Measurements from ENCODE around the gene UTP4.
A peak's percentile ranks its signal among the peaks of the same experiment; 100 is the strongest.

UTP4 gene

DNA sequence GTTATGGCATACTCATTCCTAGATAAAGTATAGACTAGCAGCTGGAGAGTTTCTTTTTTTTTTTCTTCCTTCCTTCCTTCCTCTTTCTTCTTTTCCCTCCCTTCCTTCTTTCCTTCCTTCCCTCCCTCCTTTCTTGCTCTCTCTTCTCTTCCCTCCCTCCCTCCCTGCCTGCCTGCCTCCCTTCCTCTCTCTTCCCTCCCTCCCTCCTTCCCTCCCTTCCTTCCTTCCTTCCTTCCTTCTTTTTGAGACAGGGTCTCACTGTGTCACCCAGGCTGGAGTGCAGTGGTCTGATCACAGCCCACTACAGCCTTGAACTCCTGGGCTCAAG, 47.5 kb downstream of the UTP4 start:
- no peak for DNase-seq

DNA sequence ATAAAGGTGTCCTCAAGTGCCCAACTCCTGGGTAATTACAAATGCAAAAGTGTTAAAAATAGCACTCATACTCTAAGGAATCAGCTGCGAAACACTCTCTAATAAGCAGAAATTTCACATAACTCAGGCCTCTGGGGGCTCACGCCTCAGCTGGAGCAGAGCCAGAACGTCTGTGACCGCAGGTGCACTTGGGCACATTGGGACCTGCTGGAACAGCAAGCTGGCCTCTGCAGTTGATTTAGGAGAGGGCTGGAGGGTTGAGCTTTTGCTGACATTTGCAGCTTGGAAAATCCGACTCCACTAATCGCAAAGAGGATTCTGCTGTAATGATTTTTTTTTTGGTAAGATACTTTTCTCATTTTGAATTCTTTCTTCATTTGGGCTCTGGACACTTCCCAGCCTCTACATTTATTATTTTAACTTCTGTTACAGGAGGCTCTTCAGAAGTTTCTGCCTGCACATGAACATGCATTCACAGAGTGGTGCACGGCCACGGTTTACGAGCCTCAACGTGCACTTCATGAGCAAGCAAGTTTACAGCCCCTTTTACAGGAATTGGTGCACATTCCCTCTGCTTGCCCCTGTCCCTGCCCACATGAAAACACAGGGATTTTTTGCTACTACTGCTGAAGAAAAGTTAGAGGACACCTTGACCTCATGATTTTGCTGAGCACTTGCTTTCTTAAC, 50.4 kb downstream of the UTP4 start:
- DNase-seq: no peak

DNA sequence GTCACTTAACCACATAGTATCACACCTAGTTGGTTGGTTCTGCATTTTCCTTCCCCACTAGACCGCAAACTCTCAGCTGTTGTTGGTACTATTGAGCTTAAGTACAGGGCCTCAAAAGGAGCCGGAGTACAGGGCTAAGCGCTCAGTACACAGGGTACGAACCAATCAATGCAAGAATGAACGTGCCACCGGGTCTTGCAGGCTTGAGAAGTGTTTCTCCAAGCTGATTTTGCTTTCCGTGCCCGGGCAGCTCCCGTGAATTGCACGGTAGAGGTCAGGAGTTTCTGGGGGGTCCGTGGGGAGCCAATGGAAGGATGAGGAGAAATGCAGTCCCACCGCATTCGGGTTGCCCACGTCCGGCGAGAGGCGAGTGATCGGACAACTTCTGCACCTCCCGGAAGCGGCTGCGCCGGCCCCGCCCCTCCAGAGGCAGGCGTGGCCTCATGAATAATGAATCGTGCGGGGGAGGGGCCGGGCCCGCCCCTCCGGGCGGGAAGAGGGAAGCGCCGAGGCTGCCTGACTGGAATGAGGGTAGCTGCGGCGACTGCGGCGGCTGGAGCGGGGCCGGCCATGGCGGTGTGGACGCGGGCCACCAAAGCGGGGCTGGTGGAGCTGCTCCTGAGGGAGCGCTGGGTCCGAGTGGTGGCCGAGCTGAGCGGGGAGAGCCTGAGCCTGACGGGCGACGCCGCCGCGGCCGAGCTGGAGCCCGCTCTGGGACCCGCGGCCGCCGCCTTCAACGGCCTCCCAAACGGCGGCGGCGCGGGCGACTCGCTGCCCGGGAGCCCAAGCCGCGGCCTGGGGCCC, 54.4 kb downstream of the UTP4 start, which contains the start of gene SNTB2:
Gene SNTB2, plus strand, starts transcription at position 523 of the 804 bp plus-strand sequence. Its CDS starts 3 bp downstream, at position 526.
- DNase-seq: peak; percentile 27 to 77

DNA sequence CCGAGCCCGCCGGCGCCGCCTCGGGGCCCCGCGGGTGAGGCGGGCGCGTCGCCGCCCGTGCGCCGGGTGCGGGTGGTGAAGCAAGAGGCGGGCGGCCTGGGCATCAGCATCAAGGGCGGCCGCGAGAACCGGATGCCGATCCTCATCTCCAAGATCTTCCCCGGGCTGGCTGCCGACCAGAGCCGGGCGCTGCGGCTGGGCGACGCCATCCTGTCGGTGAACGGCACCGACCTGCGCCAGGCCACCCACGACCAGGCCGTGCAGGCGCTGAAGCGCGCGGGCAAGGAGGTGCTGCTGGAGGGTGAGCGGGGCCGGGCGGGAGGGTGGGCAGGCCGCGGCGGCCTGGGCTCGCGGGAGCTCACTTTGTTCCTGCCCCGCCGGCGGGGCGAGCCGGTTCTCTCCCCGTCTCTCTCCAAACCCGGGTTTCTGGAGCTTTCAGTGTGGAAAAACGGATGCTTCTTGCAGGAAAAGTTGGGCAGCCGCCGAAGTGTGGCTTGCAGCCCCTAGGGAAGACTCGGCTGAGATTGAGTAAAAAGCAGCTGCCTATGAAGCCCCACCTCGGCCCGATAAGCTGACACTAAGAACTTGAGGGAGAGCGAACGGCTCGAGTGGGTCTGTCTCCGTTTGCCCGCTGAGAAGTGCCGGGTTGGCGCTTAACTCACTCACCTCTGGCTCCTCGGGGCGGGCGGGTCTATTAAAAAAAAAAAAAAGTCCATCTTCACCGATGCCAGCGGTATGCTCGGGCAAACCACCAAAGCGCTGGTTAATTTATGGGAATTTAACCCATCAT, 55.2 kb downstream of the UTP4 start:
- no peak for DNase-seq

DNA sequence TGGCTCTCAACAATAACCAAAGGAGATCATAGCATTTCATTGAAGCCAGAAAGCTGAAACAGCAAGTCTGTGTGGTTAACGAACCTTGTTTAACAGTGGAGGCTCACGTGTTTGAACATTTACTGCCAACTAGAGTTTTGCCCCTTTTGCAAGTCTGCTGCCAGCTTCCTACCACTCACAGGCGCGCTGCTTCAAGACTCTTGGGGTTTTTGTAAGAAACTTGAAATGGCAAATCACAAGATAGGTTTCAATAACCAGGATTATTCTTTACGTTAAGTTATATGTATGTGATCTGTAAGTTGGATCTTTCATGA, 55.7 kb downstream of the UTP4 start:
- no peak for DNase-seq

DNA sequence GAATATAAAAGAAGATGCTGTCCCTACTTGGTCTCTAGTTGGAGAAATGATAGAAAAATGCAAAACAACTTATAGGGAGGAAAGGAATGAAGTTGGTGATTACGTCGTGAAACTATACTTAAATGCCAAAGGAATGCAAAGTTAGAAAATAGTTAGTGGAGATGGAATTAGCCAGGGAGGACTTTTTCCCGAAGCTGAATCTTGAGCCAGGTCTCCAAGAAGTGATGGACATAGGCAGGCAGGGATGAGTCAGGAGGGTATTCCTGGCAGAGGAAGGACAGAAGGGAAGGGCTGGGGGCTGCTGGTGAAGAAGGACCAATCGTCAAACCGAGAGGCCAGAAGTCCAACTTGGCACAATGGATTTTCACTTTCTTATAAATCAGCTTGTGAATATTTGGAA, 56.3 kb downstream of the UTP4 start:
- DNase-seq: no peak

DNA sequence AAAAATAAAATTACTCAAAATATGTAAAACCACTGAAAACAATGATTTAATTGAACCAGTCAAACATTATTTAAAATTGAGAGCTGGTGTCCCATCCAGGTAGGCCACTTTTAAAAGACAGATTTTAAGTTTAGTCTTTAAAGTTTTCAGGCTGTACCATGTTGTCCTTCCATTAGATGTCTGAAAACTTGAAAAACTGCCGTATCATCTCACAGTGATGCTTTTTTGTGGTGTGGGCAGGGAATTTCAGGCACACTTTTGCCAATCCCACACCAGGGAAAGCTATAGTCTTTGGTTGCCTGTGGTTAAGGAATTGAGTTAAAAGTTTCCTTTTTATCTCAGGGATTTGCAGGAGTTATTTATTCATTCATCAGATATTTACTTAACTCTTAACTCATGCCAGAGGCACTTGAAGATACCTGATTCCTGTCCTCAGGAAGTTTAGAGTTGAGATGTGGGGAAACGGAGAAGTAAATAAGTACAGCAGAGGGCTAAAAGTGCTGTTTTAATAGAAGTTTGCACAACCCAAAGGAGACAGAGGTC, 57.7 kb downstream of the UTP4 start:
- DNase-seq: no peak

DNA sequence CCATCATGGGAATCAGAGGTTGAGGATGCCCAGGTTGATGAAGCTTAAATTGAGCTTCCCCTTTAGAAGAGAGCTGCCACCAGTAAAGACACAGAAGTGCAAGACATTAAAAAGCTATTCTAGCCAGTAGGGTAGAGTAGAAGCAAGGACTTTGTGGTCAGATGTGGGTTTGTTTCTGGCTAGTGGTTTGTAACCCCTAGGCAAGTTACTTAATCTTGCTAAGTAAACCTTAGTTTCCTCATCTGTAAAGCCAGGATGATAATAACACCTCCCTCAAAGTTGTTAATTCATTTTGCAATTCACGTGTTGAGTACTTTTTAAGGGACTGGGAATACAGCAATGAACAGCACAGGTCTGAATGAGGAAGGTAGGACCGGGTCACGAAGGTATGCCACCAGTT, 58.1 kb downstream of the UTP4 start:
- DNase-seq: no peak

DNA sequence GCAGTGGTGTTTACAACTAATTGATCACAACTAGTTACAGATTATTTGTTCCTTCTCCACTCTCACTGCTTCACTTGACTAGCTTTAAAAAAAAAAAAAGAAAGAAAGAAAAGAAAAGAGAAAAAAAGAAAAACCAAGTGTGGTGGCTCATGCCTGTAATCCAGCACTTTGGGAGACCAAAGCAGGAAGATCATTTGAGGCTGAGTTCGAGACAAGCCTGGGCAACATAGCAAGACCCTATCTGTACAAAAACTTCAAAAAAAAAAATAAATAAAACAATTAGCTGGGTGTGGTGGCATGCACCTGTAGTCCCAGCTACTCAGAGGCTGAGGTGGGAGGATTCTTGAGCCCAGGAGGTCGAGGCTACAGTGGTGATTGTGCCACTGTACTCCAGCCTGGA, 58.7 kb downstream of the UTP4 start:
- DNase-seq: no peak

DNA sequence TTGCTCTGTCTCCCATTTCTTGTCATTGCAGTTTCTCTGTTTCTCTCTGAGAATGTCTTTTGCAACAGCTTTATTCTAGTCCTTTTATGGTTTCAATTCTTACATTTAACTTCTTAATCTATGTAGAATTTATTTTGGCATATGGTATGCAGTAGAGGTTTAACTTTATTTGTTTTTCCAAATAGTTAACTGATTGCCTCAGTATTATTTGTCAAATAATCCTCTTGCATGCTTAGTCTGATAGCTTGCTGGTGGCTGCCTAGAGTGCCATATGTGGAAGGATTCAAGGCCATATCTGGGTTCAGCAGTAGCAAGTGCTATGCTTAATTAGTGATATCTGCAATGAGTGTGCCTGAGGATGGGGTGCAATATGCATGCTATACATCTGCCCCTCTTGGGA, 61.4 kb downstream of the UTP4 start:
- DNase-seq: no peak

DNA sequence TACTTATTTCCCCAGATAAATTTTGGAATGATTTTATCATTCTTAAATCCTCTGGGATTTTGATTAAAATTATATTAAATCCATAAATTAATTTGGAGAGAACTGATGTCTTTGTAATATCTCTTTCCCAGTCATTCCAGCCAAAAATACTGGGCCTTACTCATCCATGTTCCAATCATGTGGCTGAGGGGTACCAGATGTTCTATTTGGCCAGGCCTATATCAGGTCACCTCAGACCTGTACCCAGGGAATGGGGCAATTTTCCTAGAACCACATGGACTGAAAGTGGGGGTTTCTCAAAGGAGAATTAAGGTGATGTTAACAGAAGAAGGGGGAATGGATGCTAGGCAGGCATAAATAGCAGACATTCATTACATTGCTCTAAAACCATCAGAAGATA, 62.0 kb downstream of the UTP4 start:
- DNase-seq: no peak

DNA sequence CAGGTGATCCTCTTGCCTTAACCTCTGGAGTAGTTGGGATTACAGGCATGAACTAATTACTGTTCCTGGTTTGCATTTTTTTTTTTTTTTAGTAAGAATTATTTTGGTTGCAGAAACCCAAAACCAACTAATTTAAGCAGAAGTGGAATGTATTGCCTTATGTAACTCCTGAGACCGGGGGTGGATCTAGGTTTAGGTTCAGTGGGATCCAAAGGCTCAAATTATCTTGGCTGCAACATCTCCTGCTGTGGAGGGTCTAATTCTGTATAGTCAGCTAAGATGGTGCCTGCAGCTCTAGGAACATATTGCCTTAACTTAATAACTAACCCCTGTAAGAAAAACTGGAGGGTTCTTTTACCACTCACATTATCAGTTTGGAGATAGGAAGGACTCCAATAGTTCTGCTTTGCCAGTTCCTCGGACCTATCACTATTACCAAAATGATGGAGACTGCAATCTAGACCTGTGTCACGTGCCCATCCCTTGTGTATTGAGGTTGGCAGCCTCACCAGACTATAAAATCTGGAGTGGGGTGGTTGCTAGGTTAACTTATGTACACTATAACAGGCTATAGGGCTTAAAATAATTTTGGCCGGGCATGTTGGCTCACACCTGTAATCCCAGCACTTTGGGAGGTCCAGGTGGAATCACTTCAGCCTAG, 63.0 kb downstream of the UTP4 start:
- no peak for DNase-seq

DNA sequence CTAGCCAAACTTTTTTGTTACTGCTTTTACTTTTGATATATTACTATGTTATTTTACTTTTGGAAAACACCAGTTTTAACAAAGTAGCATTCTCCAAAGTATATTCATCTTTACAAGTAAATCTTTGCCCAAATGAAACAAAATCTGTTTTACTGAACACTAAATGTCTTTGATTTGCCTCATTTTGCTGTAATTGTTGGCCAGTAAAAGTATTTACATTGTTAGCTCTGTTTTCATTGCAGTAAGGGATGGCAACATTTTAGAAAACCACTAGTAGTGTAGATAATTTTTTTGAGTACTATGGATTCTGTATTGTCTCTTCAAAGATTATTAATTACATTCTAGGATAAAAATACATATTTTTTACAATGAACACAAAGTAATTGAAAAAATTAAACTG, 65.1 kb downstream of the UTP4 start:
- DNase-seq: no peak

DNA sequence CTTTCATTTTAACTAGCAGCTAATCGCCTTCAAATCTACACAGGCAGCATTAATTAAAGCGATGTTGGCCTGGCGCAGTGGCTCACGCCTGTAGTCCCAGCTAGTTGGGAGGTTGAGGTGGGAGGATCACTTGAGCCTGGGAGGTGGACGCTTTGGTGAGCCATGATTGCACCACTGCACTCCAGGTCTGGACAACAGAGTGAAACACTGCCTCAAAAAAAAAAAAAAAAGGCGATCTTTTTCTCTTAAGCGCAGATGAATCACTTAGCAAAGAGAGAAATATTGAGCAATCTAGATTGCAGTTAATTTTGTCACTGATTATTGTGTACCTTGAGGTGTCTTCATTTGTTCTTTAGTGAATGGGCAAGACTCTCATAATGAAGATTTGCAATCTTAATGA, 66.9 kb downstream of the UTP4 start:
- no peak for DNase-seq

DNA sequence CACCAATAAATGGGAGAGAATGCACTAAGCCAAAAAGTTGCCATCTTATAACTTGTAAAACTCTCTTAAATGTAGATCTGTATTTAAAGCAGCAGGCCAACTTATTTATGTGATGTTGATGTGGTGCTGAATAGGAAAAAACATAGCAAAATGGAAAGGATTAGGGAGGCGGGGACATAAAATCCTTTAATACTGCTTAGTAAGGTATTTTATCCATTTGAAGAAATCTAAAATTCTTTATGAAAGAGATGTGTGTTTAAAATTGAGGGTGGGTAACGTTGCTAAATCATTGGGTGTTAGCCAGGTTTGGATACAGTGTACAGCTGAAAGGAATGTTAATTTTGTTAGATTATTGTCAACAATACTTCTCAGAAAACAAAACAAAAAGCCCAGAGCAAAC, 68.8 kb downstream of the UTP4 start:
- DNase-seq: no peak

DNA sequence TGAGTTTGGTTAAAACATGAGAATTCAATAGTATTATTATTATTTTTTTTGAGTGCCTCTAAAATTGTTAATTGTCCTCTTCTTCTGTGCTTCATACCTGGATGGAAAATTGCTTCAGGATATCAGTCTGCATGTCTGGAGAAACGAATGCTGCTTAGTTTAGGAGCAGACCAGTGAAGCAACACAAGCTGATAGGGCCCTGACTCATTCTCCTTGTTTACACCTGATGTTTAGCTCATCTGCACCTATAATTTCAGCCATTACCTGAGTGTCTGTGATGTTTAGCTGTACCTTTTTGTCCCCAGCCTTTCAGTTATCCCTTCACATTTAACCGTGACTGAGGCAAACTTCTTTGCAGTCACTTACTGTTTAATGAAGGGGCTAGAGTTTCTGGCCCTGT, 69.3 kb downstream of the UTP4 start:
- DNase-seq: no peak

DNA sequence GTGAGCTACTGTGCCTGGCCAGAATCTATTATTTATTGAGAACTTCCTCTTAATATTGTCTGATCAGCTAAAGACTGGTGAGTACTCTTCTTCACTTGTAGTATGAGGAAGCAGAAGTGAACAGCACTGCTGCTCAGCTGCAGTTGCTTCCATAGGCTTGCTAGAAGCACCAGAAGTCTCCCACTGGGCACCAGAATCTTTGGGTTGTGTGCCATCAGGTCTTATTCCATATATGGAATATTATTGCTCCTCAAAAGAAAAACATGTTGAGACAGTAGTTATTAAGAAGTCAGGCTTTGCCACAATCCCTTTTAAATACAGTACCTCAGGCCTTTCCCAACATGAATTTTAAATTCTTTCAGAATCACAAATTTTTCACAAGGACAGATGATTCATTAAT, 71.7 kb downstream of the UTP4 start:
- DNase-seq: no peak

DNA sequence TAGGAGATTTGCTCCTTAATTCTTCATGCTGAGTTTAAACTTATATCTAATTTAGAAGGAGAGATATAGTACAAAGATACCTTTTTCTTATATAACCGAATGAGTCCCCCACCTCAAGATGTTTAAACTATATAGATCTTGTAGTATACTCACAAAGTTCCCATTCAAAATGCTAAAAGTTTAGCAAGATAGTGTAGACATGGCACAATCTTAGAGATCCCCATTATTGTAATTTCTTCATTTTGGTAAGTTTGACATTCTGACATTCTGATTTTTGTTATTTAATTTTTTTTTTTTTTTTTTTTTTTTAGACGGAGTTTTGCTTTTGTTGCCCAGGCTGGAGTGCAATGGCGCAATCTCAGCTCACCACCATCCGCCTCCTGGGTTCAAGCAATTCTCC, 77.3 kb downstream of the UTP4 start:
- no peak for DNase-seq

DNA sequence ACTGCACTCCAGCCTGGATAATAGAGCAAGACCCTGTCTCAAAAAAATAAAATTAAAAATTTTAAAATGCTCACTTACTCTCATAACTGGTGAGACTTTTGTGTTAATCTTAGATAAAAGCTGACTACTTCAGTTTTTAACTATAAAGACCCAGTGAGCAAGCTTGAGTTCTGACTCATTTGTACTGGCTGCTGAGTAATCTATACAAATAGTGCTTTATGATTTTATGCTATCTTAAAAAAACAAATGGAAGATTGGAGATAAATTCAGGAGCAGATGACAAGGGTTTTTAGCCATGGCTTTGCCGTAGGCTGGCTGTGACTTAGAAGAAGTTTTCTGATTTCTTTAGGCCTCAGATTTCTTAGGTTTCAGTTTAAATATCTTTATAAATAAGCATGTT, 85.0 kb downstream of the UTP4 start:
- no peak for DNase-seq

Measured in cerebellar nuclear complex (tissue), 1 donor.